GM18508 (cell line): ENCODE data around the gene NOP56.

Experiments
- ATAC-seq: cut with Tn5 transposase; IDR thresholded peaks from one replicate; pipeline ENCODE4 v1.9.1; 2021; ENCODE audit warnings: moderate number of reproducible peaks; ENCODE audit not compliant: insufficient read depth, unreplicated experiment

The NOP56 gene

DNA sequence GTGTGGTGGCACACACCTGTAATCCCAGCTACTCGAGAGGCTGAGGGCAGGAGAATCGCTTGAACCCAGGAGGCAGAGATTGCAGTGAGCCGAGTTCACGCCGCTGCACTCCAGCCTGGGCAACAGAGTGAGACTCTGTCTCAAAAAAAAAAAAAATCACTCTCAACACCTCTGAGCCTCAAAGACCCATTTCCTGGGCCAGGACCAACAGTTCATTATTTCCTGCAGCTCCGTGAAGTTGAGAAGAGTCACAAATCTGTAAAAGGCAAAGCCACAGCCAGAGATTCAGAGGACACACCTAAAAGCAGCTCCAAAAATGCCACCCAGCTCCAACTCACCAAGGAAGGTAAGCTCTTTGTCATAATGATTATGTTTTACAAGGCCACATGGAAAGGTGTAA, 15.2 kb upstream of the NOP56 start:
- no peak for ATAC-seq

DNA sequence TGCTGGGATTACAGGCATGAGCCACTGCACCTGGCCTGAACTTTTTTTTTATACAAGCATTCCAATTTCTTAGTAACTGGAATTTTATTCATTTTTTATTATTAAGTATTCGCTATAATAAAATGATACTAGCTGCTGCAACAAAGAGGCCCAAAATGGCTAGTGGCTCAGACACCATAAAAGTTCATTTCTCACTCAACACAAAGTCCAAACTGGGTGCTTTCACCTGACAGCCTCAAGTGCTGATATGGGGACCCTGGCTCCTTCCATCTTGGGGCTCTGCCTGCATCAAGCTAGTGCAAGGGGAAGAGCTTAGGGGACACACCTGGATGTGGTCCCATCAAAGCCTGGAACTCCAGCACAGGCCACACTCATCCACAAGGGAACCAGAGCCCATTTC, 12.2 kb upstream of the NOP56 start:
- ATAC-seq, result no peak

DNA sequence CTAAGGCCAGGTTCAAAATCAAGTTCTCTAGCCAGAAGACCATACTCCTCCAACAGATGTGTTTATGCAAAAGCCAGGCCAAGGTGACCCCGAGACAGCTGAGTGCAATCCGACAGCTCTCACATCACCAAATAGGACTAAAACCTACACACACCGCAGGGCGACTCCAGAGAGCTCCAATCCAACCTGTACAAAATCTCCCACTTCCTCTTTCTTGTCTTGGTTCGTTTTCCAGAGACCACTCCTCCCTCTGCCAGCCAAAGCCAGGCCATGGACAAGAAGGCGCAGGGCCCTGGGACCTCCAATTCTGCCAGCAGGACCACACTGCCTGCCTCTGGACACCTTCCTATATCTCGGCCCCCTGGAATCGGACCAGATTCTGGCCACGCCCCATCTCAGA, 11.5 kb upstream of the NOP56 start:
- no peak for ATAC-seq

DNA sequence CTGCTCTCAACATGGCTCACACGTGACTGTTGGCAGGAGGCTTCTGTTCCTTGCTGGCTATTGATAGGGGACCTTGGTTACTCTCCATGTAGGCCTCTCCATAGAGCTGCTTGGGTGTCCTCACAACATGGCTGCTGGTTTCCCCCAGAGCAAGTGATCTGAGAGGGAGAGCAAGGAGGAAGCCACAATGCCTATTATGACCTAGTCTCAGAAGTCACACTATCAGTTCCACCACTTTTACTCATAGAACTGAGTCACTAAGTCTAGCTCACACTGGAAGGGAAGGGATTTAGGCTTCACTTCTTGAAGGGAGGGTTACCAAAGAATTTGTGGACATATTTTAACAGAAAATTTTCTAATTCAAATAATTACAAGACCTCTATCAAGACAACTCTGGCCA, 8.7 kb upstream of the NOP56 start:
- no peak for ATAC-seq

DNA sequence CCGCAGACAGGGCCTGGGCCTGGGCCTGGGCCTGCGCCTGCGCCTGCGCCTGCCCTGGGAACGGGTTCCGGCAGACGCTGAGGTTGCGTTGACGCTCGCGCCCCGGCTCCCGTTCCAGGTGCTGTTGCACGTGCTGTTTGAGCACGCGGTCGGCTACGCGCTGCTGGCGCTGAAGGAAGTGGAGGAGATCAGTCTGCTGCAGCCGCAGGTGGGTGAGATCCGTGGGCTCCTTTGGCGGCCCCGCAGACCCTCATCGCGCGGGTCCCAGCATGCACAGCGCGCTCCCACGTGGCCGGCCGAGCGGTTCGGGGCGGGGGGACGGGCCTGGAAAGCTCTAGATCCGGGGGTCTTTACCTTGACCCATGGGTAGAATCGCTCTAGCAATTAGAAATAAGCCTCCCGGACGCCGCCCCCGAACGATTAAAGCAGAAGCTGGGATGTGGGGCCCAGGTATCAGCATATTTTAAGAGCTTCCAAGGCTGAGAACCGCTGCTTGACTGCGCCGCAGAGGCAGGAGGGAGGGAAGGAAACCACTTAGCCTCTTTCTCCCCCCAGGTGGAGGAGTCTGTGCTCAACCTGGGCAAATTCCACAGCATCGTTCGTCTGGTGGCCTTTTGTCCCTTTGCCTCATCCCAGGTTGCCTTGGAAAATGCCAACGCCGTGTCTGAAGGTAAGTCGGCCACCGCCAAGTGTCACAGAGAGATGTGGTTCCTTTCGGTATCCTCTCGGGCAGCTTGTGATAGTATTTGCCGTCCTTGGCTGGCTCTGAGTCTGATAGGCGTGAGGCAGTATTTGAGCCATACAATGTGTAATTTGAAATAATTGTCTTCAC, 508 bp downstream of the NOP56 start:
- no peak for ATAC-seq

DNA sequence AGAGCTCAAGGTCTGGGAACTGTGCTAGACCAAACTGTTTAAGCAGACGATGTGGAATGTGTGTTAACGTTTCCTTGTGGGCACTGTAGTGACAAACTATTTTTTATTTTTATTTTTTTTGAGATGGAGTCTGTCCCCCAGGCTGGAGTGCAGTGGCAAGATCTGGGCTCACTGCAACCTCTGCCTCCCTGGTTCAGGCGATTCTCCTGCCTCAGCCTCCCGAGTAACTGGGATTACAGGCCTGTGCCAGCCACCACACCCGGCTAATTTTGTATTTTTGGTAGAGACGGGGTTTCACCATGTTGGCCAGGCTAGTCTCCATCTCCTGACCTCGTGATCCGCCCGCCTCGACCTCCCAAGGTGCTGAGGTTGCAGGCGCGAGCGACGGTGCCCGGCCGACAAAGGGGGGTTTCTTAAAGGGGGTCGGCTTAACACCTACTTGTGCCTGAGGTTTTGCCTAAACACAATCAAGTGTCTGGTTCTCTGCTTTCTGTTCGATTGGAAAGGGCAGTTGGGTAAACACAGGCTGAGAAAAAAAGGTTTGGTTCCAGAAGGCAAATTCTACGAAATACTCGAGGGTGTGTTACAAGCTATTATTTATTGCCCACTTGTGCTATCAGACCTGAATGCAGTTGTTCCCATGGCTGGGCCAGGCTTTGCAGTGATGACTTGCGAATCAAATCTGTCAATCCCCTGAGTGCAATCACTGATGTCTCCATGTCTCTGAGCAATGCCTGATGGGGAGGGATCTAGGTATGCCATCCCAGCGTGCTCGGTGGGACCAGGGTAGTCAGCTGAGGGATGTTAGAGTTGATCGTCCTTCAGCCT, 1.3 kb downstream of the NOP56 start:
- no peak for ATAC-seq

DNA sequence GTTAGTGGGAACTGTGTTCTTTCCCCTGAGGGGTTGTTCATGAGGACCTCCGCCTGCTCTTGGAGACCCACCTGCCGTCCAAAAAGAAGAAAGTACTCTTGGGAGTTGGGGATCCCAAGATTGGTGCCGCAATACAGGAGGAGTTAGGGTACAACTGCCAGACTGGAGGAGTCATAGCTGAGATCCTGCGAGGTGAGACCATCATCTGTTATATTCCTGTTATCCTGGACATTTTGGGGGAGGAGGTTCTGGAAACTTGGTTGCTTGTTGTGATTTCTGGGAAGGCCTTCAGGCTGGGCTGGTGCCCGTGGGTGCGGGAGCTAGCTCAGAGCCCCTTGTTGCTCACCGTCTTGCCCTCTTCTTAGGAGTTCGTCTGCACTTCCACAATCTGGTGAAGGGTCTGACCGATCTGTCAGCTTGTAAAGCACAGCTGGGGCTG, 2.0 kb downstream of the NOP56 start:
- no peak for ATAC-seq

DNA sequence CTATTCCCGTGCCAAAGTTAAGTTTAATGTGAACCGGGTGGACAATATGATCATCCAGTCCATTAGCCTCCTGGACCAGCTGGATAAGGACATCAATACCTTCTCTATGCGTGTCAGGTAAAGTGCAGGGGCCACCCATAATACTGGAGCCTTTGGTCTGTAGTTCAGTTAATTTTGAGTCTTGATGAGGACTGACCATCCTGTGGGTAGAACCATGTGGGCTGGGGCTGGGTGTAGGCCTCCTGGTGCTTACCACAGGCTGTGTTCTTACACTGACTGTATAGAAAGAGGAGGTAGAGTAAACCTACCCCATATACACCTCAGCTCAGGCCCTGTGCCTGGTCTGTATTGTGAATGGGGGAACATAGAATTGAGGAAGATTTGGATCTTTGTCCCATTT, 2.4 kb downstream of the NOP56 start:
- no peak for ATAC-seq

DNA sequence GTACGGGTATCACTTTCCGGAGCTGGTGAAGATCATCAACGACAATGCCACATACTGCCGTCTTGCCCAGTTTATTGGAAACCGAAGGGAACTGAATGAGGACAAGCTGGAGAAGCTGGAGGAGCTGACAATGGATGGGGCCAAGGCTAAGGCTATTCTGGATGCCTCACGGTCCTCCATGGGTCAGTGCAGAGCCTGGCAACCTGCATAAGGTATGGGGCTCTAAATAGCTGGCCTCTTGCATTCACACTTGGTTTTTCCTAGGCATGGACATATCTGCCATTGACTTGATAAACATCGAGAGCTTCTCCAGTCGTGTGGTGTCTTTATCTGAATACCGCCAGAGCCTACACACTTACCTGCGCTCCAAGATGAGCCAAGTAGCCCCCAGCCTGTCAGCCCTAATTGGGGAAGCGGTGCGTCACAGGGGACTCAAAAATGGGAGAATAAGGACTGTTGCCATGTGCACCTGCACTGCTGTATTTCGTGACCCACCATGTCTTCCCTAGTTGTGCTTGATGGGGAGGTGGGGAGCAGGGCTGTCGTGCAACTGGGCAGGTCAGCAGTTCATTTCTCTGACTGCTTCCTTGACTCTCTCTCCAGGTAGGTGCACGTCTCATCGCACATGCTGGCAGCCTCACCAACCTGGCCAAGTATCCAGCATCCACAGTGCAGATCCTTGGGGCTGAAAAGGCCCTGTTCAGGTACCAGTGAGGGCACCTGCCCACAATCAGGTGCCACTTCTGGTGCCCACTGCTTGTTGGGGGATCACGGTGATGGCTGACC, 3.1 kb downstream of the NOP56 start:
- ATAC-seq, result no peak

DNA sequence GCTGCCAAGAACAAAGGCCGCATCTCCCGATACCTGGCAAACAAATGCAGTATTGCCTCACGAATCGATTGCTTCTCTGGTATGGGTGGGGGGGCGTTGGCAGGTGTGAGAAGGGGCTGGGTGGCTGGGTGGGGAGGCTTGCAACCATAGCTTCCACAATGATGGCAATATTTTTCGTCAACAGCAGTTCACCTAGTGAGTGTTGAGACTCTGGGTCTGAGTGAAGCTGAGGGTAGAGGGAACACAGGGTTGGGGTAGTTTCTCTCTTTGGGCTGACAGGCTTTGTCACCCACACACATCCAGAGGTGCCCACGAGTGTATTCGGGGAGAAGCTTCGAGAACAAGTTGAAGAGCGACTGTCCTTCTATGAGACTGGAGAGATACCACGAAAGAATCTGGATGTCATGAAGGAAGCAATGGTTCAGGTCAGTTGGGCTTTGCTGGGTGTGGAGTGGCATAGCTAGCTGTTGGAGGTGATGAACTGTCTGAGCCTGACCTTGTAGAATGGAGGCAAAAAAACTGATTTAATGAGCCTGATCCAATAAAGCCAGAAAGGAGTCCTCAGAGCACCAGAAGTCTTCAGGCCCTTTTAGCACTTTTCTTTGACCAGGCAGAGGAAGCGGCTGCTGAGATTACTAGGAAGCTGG, 4.2 kb downstream of the NOP56 start:
- no peak for ATAC-seq

DNA sequence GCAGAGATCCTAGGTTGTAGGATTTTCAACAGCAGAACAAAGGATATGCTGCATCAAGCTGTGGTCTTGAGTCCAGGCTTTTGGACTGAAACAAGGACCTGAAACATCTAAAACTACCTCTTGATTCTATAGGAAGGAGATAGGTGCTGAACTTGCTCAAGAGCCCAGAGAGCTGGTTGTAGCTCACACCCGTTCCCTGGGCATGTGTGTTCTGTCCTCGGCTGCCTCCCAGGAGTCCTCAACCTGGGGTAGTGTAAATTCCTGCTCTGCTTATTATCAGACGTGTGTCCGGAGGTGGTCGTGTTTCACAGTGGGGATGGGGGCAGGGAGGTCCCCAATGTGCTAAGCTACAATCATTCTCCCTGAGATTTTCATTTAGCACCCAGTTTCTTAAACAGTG, 4.8 kb downstream of the NOP56 start:
- no peak for ATAC-seq

DNA sequence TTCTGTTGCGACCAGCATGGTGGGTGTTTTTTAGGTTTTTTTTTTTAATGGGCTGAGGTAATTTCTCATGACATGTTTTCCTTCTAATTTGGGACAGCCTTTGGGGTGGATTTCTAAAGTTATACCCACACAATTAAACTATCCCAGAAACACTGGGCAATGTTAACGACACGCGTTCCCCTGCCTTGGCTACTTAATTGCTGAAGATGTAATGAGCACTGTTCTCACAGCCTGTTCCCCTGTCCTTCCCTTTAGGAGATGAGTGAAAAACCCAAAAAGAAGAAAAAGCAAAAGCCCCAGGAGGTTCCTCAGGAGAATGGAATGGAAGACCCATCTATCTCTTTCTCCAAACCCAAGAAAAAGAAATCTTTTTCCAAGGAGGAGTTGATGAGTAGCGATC, 5.2 kb downstream of the NOP56 start:
- no peak for ATAC-seq

DNA sequence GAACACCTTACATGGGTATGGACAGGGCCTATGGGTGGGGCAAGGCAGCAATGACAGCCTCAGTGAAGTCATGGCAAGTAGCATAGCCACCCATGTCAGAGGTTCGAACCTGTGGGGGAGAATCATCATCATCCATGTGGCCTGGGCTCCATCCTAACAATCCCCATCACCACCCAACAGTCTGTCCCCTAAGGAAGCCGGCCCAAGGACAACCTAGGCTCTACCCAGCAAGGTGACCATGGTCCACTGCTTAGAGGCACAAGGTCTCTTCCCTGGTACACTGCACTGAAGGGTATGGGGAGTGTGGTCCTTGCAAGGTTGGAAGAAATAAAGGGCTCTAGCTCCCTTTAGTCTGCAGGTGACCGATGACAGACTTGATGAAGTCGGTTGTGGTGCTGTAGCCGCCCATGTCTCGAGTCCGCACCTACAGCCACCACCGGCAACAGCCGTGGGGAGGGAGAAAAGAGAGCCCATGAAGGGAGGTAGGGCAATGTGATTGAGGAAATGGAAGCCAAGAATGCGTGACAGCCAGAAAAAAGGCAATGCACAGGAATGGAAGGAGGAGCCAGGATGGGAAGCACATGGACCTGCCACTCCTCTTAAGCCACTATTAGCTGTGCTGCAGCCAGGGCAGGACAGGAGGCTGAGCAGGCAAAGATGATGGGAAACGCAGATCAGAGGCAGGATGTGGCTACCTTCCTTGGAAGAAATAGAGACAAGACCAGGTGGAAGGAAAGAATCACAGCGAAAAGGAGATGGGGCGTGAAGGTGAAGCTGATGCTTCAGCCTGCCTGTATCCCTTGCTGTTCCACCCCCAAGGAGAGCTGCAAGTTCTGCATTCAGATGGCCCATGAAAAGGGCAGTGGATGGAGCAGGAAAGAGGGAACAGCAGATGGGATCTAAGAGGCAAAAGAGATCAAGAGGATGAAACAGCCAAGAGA, 6.3 kb downstream of the NOP56 start:
- ATAC-seq, result no peak

DNA sequence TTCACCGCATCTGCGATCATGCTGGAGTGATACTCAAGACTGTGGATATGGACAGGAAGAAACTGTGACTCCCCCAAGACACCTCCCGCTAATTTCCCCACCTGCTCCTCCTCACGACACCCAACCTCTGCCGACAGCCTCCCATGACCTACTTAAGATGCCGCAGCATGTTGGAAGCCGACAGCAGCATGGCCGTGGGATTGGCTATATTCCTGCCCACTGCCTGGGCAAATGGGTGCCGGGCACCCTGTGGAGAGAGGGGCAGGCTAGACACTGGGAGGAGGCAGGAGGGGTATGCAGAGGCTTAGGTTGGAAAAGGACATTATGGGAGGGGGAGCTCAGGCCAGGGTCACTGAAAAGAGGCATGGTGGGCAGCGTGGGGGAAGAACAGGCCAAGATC, 7.1 kb downstream of the NOP56 start:
- ATAC-seq, result no peak

DNA sequence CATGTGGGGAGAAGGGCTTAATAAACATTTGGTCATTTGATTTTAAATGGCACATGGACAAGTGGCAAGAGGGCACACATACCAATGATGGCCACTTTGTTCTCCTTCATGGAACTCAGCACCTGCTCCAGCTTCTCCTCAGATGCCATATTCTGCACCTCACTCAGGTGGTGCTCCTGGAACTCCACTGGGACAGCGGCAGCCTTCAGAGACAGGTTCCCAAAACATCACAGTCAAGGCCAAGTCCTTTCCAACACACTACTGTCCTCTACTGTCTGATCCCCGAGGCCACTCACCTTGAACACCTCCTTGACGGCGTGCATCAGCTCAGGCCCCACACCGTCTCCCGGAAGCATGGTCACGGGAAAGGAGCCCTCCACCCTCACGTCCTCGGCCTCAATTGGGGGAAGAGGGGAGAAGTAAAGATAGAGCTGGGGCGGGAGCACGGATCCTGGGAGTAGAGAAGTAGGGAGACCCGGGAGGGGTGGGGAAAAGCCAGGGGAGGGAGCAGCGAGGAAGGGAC, 11.0 kb downstream of the NOP56 start:
- no peak for ATAC-seq

DNA sequence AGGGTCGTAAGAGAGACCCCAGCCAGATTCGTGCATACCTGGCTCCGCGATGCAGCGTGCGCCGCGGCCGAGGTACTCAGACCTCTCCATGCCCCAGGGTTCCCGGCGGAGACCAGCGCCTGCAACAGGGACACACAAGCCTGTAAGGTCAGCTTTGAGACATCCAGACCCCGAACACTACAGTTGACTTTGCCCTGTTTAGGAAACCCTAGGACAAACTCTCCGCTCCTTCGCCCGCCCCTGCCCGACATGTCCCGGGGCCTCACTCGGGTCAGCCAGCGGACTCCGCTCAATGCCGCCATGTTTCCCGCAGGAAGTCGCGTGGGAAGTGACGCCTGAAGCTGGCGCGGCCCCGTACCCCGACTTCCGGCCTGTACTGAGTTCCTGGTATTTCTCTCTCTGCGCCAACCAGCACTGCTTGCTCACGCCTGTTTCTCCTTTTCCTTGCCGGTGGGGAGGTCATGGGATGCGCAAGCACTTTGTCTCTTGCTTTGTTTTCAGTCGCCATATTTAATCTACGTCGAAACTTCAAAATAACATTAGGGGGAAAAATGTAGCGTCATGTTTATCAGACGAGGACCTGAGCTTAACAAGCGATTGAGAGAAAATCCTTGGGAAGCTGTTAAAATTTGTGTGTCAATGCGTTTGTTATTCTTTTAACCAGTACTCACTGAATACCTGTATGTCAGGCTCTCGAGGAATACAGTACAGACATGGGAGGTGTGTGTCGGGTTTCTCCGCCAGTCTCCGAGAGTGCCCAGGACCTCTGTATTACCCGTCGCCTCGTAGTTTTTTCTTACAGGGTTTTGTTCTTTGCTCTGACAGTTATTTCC, 11.7 kb downstream of the NOP56 start, which contains the start of gene IDH3B:
Gene IDH3B (minus strand): TSS at position 330 of the 833 bp plus-strand sequence. CDS start 28 bp downstream, at position 302.
- peak; percentile 54 for ATAC-seq

DNA sequence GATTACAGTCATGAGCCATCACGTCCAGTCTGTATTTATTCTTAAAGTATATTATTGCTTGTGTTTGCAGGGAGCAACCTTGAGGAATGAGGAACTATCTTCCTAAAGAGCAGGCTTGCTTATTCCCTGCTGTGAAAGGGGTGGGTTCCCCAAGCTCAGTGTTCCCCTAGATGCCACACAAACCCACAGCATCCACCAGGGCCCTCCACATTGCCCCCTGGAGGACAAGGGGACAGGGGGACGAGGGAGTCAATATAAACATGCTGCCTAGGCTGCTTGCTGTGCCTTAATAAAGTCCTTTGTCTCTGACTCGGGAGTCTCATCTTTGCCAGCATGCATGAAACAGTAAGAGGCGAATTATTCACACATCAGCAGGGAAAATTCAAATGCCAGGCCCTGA, 19.5 kb downstream of the NOP56 start:
- ATAC-seq, result no peak

DNA sequence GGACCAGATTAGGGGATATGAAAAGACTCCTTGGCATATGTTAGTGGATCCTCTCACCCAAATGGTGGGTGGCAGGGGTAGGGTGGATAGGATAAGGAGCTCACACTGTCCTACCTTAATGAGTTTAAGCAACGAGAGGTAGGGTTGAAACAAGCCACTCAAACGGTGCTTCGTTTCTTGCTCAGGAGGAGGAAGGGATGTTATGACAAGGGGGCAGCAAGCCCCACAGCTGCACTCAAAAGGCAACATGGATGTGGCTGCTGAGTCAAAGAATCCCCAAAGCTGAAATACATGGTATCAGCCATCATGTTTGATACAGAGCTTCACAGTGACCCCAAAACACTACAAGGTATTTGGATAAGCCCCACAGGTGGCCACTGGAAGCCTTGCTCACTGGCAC, 20.0 kb downstream of the NOP56 start:
- no peak for ATAC-seq
